Endothelial cell (in vitro differentiated cells): Measurements from ENCODE around the gene RIC8A. TPM values are rescaled to one million over a fixed set of nuclear protein-coding genes. Genes with fewer than 3 reads are reported as not detected.

Experiments
- DNase-seq: peaks from one replicate; pipeline ENCODE4 v3.0.0; 2021; ENCODE audit warnings: low spot score
- H3K27ac Mint-ChIP-seq: one replicate; pipeline ENCODE4 v1.8.0; 2021; ENCODE audit warnings: mixed read lengths, inconsistent platforms; ENCODE audit not compliant: unreplicated experiment
- H3K27me3 Mint-ChIP-seq: one replicate; pipeline ENCODE4 v1.8.0; 2021; ENCODE audit warnings: mild to moderate bottlenecking, moderate library complexity, mixed read lengths, inconsistent platforms; ENCODE audit not compliant: unreplicated experiment
- H3K36me3 Mint-ChIP-seq: one replicate; pipeline ENCODE4 v1.8.0; 2021; ENCODE audit warnings: mild to moderate bottlenecking, low read depth, mixed read lengths, inconsistent platforms; ENCODE audit not compliant: unreplicated experiment
- H3K4me1 Mint-ChIP-seq: one replicate; pipeline ENCODE4 v1.8.0; 2021; ENCODE audit warnings: mild to moderate bottlenecking, mixed read lengths, inconsistent platforms; ENCODE audit not compliant: unreplicated experiment
- H3K4me3 Mint-ChIP-seq: one replicate; pipeline ENCODE4 v1.8.0; 2021; ENCODE audit warnings: mild to moderate bottlenecking, mixed read lengths, inconsistent platforms; ENCODE audit not compliant: unreplicated experiment
- H3K9me3 Mint-ChIP-seq: one replicate; pipeline ENCODE4 v1.8.0; 2021; ENCODE audit warnings: mixed read lengths, inconsistent platforms; ENCODE audit not compliant: unreplicated experiment
- CTCF ChIP-seq: fragments of 200-600 bp; sonication (generic); IDR thresholded peaks from one replicate; pipeline ENCODE4 v1.5.0; 2021; ENCODE audit warnings: antibody characterized with exemption; ENCODE audit not compliant: unreplicated experiment
- total RNA-seq: library from RNA; stranded (reverse); fragmentation: NEBNext Ultra II Directional; extraction: Animal tissue kit (Norgen Biotek cat#: 25700); gene quantifications from one replicate; pipeline ENCODE4 v1.2.1, GENCODE V29; 2021; ENCODE audit not compliant: unreplicated experiment

The RIC8A gene
- total RNA-seq, 1 donor from 2014 or later, result 89.2 TPM

GRCh38 chr11:209275-210121, 2.0 kb downstream of the RIC8A start:
- Mint-ChIP-seq H3K4me1 (peaks cover 25% of the 10 kb centered on the region), H3K36me3 (peaks cover 22% of the 10 kb centered on the region), H3K27me3 (peaks cover 23% of the 10 kb centered on the region), H3K9me3 (no peaks in the 10 kb centered on the region), H3K4me3 (peak overlapping the region; percentile 99), H3K27ac (peak overlapping the region; percentile 52)
- TF ChIP-seq CTCF, result no peak
- no peak for DNase-seq

- Mint-ChIP-seq H3K4me1 (peaks cover 25% of the 10 kb centered on the region), H3K4me3 (peak overlapping the region; percentile 99), H3K9me3 (no peaks in the 10 kb centered on the region), H3K36me3 (peaks cover 27% of the 10 kb centered on the region), H3K27me3 (peaks cover 23% of the 10 kb centered on the region), H3K27ac (peak overlapping the region; percentile 52)
- no peak for TF ChIP-seq CTCF
- DNase-seq, result no peak
Measured at GRCh38 chr11:210122-210802, 2.8 kb downstream of the RIC8A start.

GRCh38 chr11:210803-211180, 3.3 kb downstream of the RIC8A start:
- Mint-ChIP-seq H3K27ac (no peak overlapping the region), H3K9me3 (no peaks in the 10 kb centered on the region), H3K27me3 (peaks cover 20% of the 10 kb centered on the region), H3K4me3 (no peak overlapping the region), H3K4me1 (peaks cover 25% of the 10 kb centered on the region), H3K36me3 (peaks cover 27% of the 10 kb centered on the region)
- DNase-seq, result no peak
- no peak for TF ChIP-seq CTCF

- Mint-ChIP-seq H3K27ac (peak overlapping the region; percentile 61), H3K36me3 (peaks cover 27% of the 10 kb centered on the region)
Measured at GRCh38 chr11:211295-211694, 3.8 kb downstream of the RIC8A start.

More at GRCh38 chr11:211295-211694, 3.8 kb downstream of the RIC8A start:
- DNase-seq, result no peak
- Mint-ChIP-seq H3K9me3 (no peaks in the 10 kb centered on the region), H3K4me1 (peaks cover 20% of the 10 kb centered on the region), H3K4me3 (peak overlapping the region; percentile 65), H3K27me3 (peaks cover 20% of the 10 kb centered on the region)
- TF ChIP-seq CTCF, result no peak
